ENCODE results near the gene F7. TPM values are rescaled to one million over a fixed set of nuclear protein-coding genes. Genes with fewer than 3 reads are reported as not detected.

The F7 gene
- total RNA-seq, 1 experiment from 2014 or later: 0.26 TPM

- no peak for TF ChIP-seq TP53 (CRISPR knock-in tag; IDR thresholded peaks at IDR 0.05)
These were observed 11.2 kb upstream of the F7 start (continued) for GRCh38 chr13:113094410-113094800.

- CTCF ChIA-PET: interaction anchor here (1.6 to 2.7 kb wide), 2 partner anchors 9 to 66 kb away, joined by 3 to 10 read pairs; no protein-coding TSS in a partner anchor
- no peaks in the 10 kb centered on the region for H3K9me3 Mint-ChIP-seq
- POLR2A ChIA-PET: no interaction called here
- peak overlapping the region; percentile 53; the same call in 1 of the 2 replicates for H3K27ac Mint-ChIP-seq
- H3K4me1 Mint-ChIP-seq: peaks cover 10% of the 10 kb centered on the region
- no peak overlapping the region for H3K4me3 Mint-ChIP-seq
- TF ChIP-seq RELA (CRISPR knock-in tag; IDR thresholded peaks at IDR 0.05; ENCODE audit: borderline replicate concordance) (no peak), ZNF121 (CRISPR knock-in tag; IDR thresholded peaks at IDR 0.05) (no peak), USF1 (CRISPR knock-in tag; IDR thresholded peaks at IDR 0.05) (no peak), ZNF317 (CRISPR knock-in tag; IDR thresholded peaks at IDR 0.05; ENCODE audit: borderline replicate concordance, low read depth) (no peak), ZNF416 (CRISPR knock-in tag; IDR thresholded peaks at IDR 0.05) (no peak), GABPB1 (CRISPR knock-in tag; IDR thresholded peaks at IDR 0.05) (no peak), AR (CRISPR knock-in tag; IDR thresholded peaks at IDR 0.05) (no peak), ZNF671 (CRISPR knock-in tag; IDR thresholded peaks at IDR 0.05) (no peak), ZNF396 (CRISPR knock-in tag; IDR thresholded peaks at IDR 0.05; ENCODE audit: borderline replicate concordance) (no peak), ATF3 (CRISPR knock-in tag; conservative IDR thresholded peaks at IDR 0.05) (no peak), CREM (CRISPR knock-in tag; IDR thresholded peaks at IDR 0.05) (no peak)
- ATAC-seq (no peak), DNase-seq (ENCODE audit: low spot score) (no peak)
- no peaks in the 10 kb centered on the region for H3K36me3 Mint-ChIP-seq
- no peaks in the 10 kb centered on the region for H3K27me3 Mint-ChIP-seq (ENCODE audit: low read depth)
These were observed 10.2 kb upstream of the F7 start for GRCh38 chr13:113095146-113096051.

GRCh38 chr13:113096052-113096744, 9.4 kb upstream of the F7 start:
- ATAC-seq: no peak
- ChIA-PET POLR2A (no interaction called here), CTCF (interaction anchor here (1.4 to 2.7 kb wide), 2 partner anchors 10 to 66 kb away, joined by 3 to 10 read pairs; no protein-coding TSS in a partner anchor)
- Mint-ChIP-seq H3K27ac (no peak overlapping the region), H3K4me3 (no peak overlapping the region), H3K4me1 (peaks cover 3% of the 10 kb centered on the region; the same call in 1 of the 2 replicates), H3K9me3 (no peaks in the 10 kb centered on the region), H3K27me3 (ENCODE audit: low read depth) (no peaks in the 10 kb centered on the region), H3K36me3 (no peaks in the 10 kb centered on the region)
- DNase-seq (ENCODE audit: low spot score): no peak
- no peak for TF ChIP-seq SP1 (CRISPR knock-in tag; conservative IDR thresholded peaks at IDR 0.05)
- no peak for TF ChIP-seq STAT6 (CRISPR knock-in tag; conservative IDR thresholded peaks at IDR 0.05; ENCODE audit: low read depth)
- TF ChIP-seq RORB (CRISPR knock-in tag; IDR thresholded peaks at IDR 0.05): no peak
- no peak for TF ChIP-seq USF1 (CRISPR knock-in tag; IDR thresholded peaks at IDR 0.05)
- no peak for TF ChIP-seq FOXP4 (CRISPR knock-in tag; IDR thresholded peaks at IDR 0.05)
- no peak for TF ChIP-seq MXD4 (CRISPR knock-in tag; IDR thresholded peaks at IDR 0.05; ENCODE audit: borderline replicate concordance)
- no peak for TF ChIP-seq EMX1 (CRISPR knock-in tag; IDR thresholded peaks at IDR 0.05)
- no peak for TF ChIP-seq HMGA2 (CRISPR knock-in tag; IDR thresholded peaks at IDR 0.05)
- no peak for TF ChIP-seq JUN (CRISPR knock-in tag; IDR thresholded peaks at IDR 0.05)

All from WTC11 (cell line).